ENCODE results near the gene MYO5A.

MYO5A gene

GRCh38 chr15:52336529-52336928 is 192.2 kb downstream of the MYO5A start:
- TF ChIP-seq TCF4 (CRISPR knock-in tag; IDR thresholded peaks at IDR 0.05; ENCODE audit: borderline replicate concordance) (no peak), GLIS3 (CRISPR knock-in tag; IDR thresholded peaks at IDR 0.05) (no peak), BACH2 (CRISPR knock-in tag; IDR thresholded peaks at IDR 0.05; ENCODE audit: borderline replicate concordance) (no peak), ZNF8 (CRISPR knock-in tag; IDR thresholded peaks at IDR 0.05) (no peak), ESRRG (CRISPR knock-in tag; IDR thresholded peaks at IDR 0.05) (no peak), ZC3H10 (CRISPR knock-in tag; IDR thresholded peaks at IDR 0.05) (no peak), ZFP30 (CRISPR knock-in tag; IDR thresholded peaks at IDR 0.05) (no peak)
- peak; percentile 11; the same call in 1 of the 3 replicates for ATAC-seq

- TF ChIP-seq ZNF565 (CRISPR knock-in tag; conservative IDR thresholded peaks at IDR 0.05; ENCODE audit: low read depth) (no peak), PATZ1 (CRISPR knock-in tag; IDR thresholded peaks at IDR 0.05; ENCODE audit: borderline replicate concordance) (no peak), RARB (CRISPR knock-in tag; IDR thresholded peaks at IDR 0.05) (no peak), PPARA (CRISPR knock-in tag; IDR thresholded peaks at IDR 0.05; ENCODE audit: borderline replicate concordance) (no peak), CREB5 (CRISPR knock-in tag; IDR thresholded peaks at IDR 0.05; ENCODE audit: low read depth) (no peak), ZC3H10 (CRISPR knock-in tag; IDR thresholded peaks at IDR 0.05) (no peak), GLIS3 (CRISPR knock-in tag; IDR thresholded peaks at IDR 0.05) (no peak), BACH2 (CRISPR knock-in tag; IDR thresholded peaks at IDR 0.05; ENCODE audit: borderline replicate concordance) (no peak), ZFP3 (CRISPR knock-in tag; IDR thresholded peaks at IDR 0.05) (no peak), ARNTL (CRISPR knock-in tag; IDR thresholded peaks at IDR 0.05; ENCODE audit: borderline replicate concordance, low read depth) (no peak), TSHZ2 (CRISPR knock-in tag; IDR thresholded peaks at IDR 0.05) (no peak), TCF4 (CRISPR knock-in tag; IDR thresholded peaks at IDR 0.05; ENCODE audit: borderline replicate concordance) (no peak), ZFP30 (CRISPR knock-in tag; IDR thresholded peaks at IDR 0.05) (no peak), TOX (CRISPR knock-in tag; IDR thresholded peaks at IDR 0.05; ENCODE audit: borderline replicate concordance) (no peak), CSRNP3 (CRISPR knock-in tag; IDR thresholded peaks at IDR 0.05) (no peak), ESRRG (CRISPR knock-in tag; IDR thresholded peaks at IDR 0.05) (no peak), ZNF70 (CRISPR knock-in tag; IDR thresholded peaks at IDR 0.05) (no peak), ISL1 (CRISPR knock-in tag; IDR thresholded peaks at IDR 0.05) (no peak), OSR1 (CRISPR knock-in tag; IDR thresholded peaks at IDR 0.05) (no peak), POU6F1 (CRISPR knock-in tag; IDR thresholded peaks at IDR 0.05; ENCODE audit: borderline replicate concordance, low read depth) (no peak)
- no peak for ATAC-seq
Observed at GRCh38 chr15:52334491-52335160, 194.1 kb downstream of the MYO5A start.
